WTC11 (cell line): ENCODE measurements around the gene GNG8.

ENCODE experiments used
- ATF2 ChIP-seq: sonication (generic); formaldehyde crosslinking; IDR thresholded peaks from 2 replicates; pipeline ENCODE4 v1.8.1; 2022; ENCODE audit warnings: low read depth, missing genetic modification reagents, borderline replicate concordance
- SMAD4 ChIP-seq: sonication (generic); formaldehyde crosslinking; IDR thresholded peaks from 2 replicates; pipeline ENCODE4 v1.8.0; 2022; ENCODE audit warnings: mild to moderate bottlenecking, missing genetic modification reagents
- TF ChIP-seq, protein P1 (sequence below): fragments of 200-600 bp; IDR thresholded peaks from 2 replicates; pipeline ENCODE4 v1.8.0; 2022; ENCODE audit warnings: antibody characterized with exemption

- TF ChIP-seq, protein P1, sequence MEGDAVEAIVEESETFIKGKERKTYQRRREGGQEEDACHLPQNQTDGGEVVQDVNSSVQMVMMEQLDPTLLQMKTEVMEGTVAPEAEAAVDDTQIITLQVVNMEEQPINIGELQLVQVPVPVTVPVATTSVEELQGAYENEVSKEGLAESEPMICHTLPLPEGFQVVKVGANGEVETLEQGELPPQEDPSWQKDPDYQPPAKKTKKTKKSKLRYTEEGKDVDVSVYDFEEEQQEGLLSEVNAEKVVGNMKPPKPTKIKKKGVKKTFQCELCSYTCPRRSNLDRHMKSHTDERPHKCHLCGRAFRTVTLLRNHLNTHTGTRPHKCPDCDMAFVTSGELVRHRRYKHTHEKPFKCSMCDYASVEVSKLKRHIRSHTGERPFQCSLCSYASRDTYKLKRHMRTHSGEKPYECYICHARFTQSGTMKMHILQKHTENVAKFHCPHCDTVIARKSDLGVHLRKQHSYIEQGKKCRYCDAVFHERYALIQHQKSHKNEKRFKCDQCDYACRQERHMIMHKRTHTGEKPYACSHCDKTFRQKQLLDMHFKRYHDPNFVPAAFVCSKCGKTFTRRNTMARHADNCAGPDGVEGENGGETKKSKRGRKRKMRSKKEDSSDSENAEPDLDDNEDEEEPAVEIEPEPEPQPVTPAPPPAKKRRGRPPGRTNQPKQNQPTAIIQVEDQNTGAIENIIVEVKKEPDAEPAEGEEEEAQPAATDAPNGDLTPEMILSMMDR, result no peak
- no peak for TF ChIP-seq ATF2 (CRISPR knock-in tag)
- TF ChIP-seq SMAD4 (CRISPR knock-in tag), result no peak
Observed at GRCh38 chr19:46637224-46637623, 1.2 kb upstream of the GNG8 start.
